Posterior vena cava (tissue), 2 donors: ENCODE results near the gene NCAM1. TPM values are rescaled to one million over a fixed set of nuclear protein-coding genes. Genes with fewer than 3 reads are reported as not detected.

Source experiments
- DNase-seq: peaks from one replicate; pipeline ENCODE4 v3.0.0-alpha.2; 2020; ENCODE audit warnings: low spot score
- intact Hi-C, 2 donors: fragments of 100-400 bp; cut with DNase I; formaldehyde crosslinking; loops; one replicate each; pipeline versions ENCODE4 v1.14.1 to v1.14.2; 2022 to 2023
- total RNA-seq, 2 donors: library from RNA; stranded (reverse); fragmentation: NEBNext Ultra II Directional; extraction: Animal tissue kit (Norgen Biotek cat#: 25700); gene quantifications; one replicate each; pipeline ENCODE4 v1.2.1, GENCODE V29; 2021
- donor health status: DM: yes; HTN: yes; CAD: no.
- donor health status: DM: yes; HTN: yes; CAD: no.

The NCAM1 gene
- total RNA-seq, 2 donors from 2014 or later: 76.8 to 134 TPM

- intact Hi-C loops: loop anchor here in 1 of 2 donors (1.0 kb wide), 1 partner anchor 29 kb away; no protein-coding TSS in a partner anchor
- no peak for DNase-seq
These were observed 186.9 kb downstream of the NCAM1 start for GRCh38 chr11:113148076-113148475.

GRCh38 chr11:113148652-113149051, 187.4 kb downstream of the NCAM1 start:
- DNase-seq: no peak

GRCh38 chr11:113151521-113151920, 190.3 kb downstream of the NCAM1 start:
- no peak for DNase-seq
- intact Hi-C loops: no loop called here

More at GRCh38 chr11:113148652-113149051, 187.4 kb downstream of the NCAM1 start:
- intact Hi-C loops: loop anchor here in 1 of 2 donors (1.0 kb wide), 1 partner anchor 29 kb away; no protein-coding TSS in a partner anchor

- intact Hi-C loops: no loop called here
- no peak for DNase-seq
These were observed 191.3 kb downstream of the NCAM1 start for GRCh38 chr11:113152500-113152899.

- DNase-seq: no peak
- intact Hi-C loops: no loop called here
These were observed 192.6 kb downstream of the NCAM1 start for GRCh38 chr11:113153847-113154246.

GRCh38 chr11:113159988-113160807, 199.0 kb downstream of the NCAM1 start:
- DNase-seq: no peak
- intact Hi-C loops: loop anchor here in 1 of 2 donors (10.0 kb wide), 1 partner anchor 1715 kb away; no protein-coding TSS in a partner anchor

GRCh38 chr11:113160808-113161124, 199.5 kb downstream of the NCAM1 start:
- intact Hi-C loops: loop anchor here in 1 of 2 donors (10.0 kb wide), 1 partner anchor 1714 kb away; no protein-coding TSS in a partner anchor
- DNase-seq: no peak

- intact Hi-C loops: loop anchor here in 1 of 2 donors (10.0 kb wide), 1 partner anchor 1713 kb away; no protein-coding TSS in a partner anchor
- DNase-seq: no peak
These were observed 200.7 kb downstream of the NCAM1 start for GRCh38 chr11:113161711-113162591.

- intact Hi-C loops: loop anchor here in 1 of 2 donors (10.0 kb wide), 1 partner anchor 1712 kb away; no protein-coding TSS in a partner anchor
- no peak for DNase-seq
These were observed 201.4 kb downstream of the NCAM1 start for GRCh38 chr11:113162592-113162962.

- intact Hi-C loops: loop anchor here in 1 of 2 donors (10.0 kb wide), 1 partner anchor 1711 kb away; no protein-coding TSS in a partner anchor
- no peak for DNase-seq
These were observed 202.2 kb downstream of the NCAM1 start for GRCh38 chr11:113163291-113164030.

- no peak for DNase-seq
- intact Hi-C loops: loop anchor here in 1 of 2 donors (10.0 kb wide), 1 partner anchor 1709 kb away; no protein-coding TSS in a partner anchor
These were observed 205.1 kb downstream of the NCAM1 start for GRCh38 chr11:113166280-113166679.

GRCh38 chr11:113167599-113167998, 206.4 kb downstream of the NCAM1 start:
- intact Hi-C loops: loop anchor here in 1 of 2 donors (10.0 kb wide), 1 partner anchor 1707 kb away; no protein-coding TSS in a partner anchor
- no peak for DNase-seq

- no peak for DNase-seq
- intact Hi-C loops: loop anchor here in 1 of 2 donors (10.0 kb wide), 1 partner anchor 1706 kb away; no protein-coding TSS in a partner anchor
These were observed 207.4 kb downstream of the NCAM1 start for GRCh38 chr11:113168354-113169342.

GRCh38 chr11:113172382-113172951, 211.2 kb downstream of the NCAM1 start:
- no peak for DNase-seq
- intact Hi-C loops: no loop called here

- intact Hi-C loops: no loop called here
- no peak for DNase-seq
These were observed 211.9 kb downstream of the NCAM1 start for GRCh38 chr11:113173126-113173525.

GRCh38 chr11:113174882-113175281, 213.7 kb downstream of the NCAM1 start:
- no peak for DNase-seq
- intact Hi-C loops: no loop called here

GRCh38 chr11:113176599-113177360, 215.6 kb downstream of the NCAM1 start:
- intact Hi-C loops: no loop called here
- no peak for DNase-seq
